Loucy (cell line): Measurements from ENCODE around the gene ZFPM1.

Experiments
- H2AFZ ChIP-seq: fragments of 200-600 bp; sonication (generic); 2 replicates; pipeline ENCODE4 v1.6.0; 2016; ENCODE audit warnings: antibody characterized with exemption, mild to moderate bottlenecking, low read length, moderate library complexity
- H3F3A ChIP-seq: fragments of 200-600 bp; 2 replicates; pipeline ENCODE4 v1.6.0; 2016; ENCODE audit warnings: antibody characterized with exemption, low read depth, mild to moderate bottlenecking
- H3K27me3 ChIP-seq: fragments of 200-600 bp; sonication (generic); 2 replicates; pipeline ENCODE4 v1.6.1; 2014; ENCODE audit warnings: low read length, mild to moderate bottlenecking; ENCODE audit not compliant: insufficient read depth, poor library complexity, severe bottlenecking
- H3K36me3 ChIP-seq: fragments of 200-600 bp; sonication (generic); 2 replicates; pipeline ENCODE4 v1.6.1; 2016; ENCODE audit warnings: low read length; ENCODE audit not compliant: insufficient read depth
- H3K4me1 ChIP-seq: fragments of 200-600 bp; sonication (generic); 2 replicates; pipeline ENCODE4 v1.5.1; 2014; ENCODE audit warnings: low read length, mild to moderate bottlenecking; ENCODE audit not compliant: insufficient read depth, poor library complexity, severe bottlenecking
- H3K4me2 ChIP-seq: fragments of 200-600 bp; sonication (generic); 2 replicates; pipeline ENCODE4 v1.6.0; 2014; ENCODE audit warnings: antibody characterized with exemption, low read length, low read depth, mild to moderate bottlenecking; ENCODE audit not compliant: poor library complexity, severe bottlenecking
- H3K4me3 ChIP-seq: fragments of 200-600 bp; sonication (generic); 2 replicates; pipeline ENCODE4 v1.5.1; 2014; ENCODE audit warnings: low read length, mild to moderate bottlenecking, mixed read lengths; ENCODE audit not compliant: poor library complexity, severe bottlenecking
- H3K79me2 ChIP-seq: fragments of 200-600 bp; sonication (generic); 2 replicates; pipeline ENCODE4 v1.6.1; 2014; ENCODE audit warnings: low read length; ENCODE audit not compliant: insufficient read depth
- H3K9ac ChIP-seq: fragments of 200-600 bp; sonication (generic); 2 replicates; pipeline ENCODE4 v1.6.0; 2014; ENCODE audit warnings: mild to moderate bottlenecking, low read depth, low read length, moderate library complexity; ENCODE audit not compliant: poor library complexity, severe bottlenecking
- H3K9me2 ChIP-seq: fragments of 200-600 bp; sonication (generic); replicated peaks from 2 replicates; pipeline ENCODE4 v1.6.1; 2016; ENCODE audit warnings: low read depth, low read length, mixed read lengths
- H3K9me3 ChIP-seq: fragments of 200-600 bp; sonication (generic); 2 replicates; pipeline ENCODE4 v1.6.1; 2014; ENCODE audit warnings: mild to moderate bottlenecking, antibody characterized with exemption, low read length, low read depth; ENCODE audit not compliant: insufficient read depth
- H4K20me1 ChIP-seq: fragments of 200-600 bp; sonication (generic); 2 replicates; pipeline ENCODE4 v1.6.0; 2014; ENCODE audit warnings: antibody characterized with exemption, low read length, mild to moderate bottlenecking; ENCODE audit not compliant: insufficient read depth, poor library complexity, severe bottlenecking
- EZH2phosphoT487 ChIP-seq: fragments of 200-600 bp; IDR thresholded peaks from 2 replicates; pipeline ENCODE4 v1.6.1; 2018; ENCODE audit warnings: antibody characterized with exemption, mild to moderate bottlenecking, moderate library complexity, borderline replicate concordance
- TF ChIP-seq, protein P1 (sequence below): fragments of 200-600 bp; sonication (generic); conservative IDR thresholded peaks from 2 replicates; pipeline ENCODE4 v1.5.1; 2014; ENCODE audit warnings: mild to moderate bottlenecking, antibody characterized with exemption, low read length

Gene ZFPM1

DNA sequence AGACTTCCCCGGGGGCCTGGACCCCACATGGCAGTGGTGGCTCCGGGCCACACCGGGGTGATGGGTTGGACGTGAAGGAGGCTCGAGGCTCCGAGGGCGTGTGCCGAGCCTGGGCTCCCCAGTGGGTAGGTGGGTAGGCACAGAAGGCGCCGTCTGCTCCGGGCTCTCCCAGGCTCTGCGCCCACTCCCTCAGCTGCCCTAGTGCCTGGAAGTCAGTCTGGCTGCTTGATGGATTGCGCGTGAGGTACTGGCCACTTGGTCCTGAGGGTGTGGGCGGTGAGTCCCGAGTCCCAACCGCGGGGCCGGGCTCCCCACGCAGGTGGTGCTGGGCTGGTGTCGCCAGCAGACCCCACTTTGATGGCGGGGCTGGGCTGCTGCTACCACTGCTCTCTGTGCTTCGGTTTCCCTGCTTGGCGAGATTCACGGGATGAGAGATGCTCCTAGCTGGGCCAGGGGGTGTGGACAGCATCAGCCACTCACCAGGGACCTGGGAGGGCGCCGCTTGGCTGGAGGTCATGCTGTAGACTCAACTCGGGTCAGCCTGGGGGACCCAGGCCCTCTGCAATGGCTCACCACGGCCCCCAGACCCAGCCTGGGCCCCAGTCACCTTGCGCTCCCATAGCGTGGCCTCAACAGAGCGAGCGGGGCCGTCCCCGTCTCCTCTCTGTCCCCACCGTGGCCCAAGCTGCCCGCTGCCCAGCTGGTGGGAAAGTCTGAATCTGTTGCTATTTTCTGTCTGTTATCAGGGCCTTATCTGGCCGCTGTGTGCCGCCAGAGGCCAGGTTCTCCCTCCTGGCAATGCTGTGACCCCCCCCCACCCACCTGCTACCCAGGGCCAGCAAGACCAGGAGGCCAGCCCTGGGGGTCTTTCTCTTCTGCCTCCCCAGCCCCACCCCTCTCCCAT lies 26.1 kb downstream of the ZFPM1 start:
- H3K4me3 ChIP-seq: no peak overlapping the region
- no peaks in the 10 kb centered on the region for H3K9me3 ChIP-seq
- H3K4me2 ChIP-seq: no peak overlapping the region
- no peak overlapping the region for H2AFZ ChIP-seq
- TF ChIP-seq, protein P1, sequence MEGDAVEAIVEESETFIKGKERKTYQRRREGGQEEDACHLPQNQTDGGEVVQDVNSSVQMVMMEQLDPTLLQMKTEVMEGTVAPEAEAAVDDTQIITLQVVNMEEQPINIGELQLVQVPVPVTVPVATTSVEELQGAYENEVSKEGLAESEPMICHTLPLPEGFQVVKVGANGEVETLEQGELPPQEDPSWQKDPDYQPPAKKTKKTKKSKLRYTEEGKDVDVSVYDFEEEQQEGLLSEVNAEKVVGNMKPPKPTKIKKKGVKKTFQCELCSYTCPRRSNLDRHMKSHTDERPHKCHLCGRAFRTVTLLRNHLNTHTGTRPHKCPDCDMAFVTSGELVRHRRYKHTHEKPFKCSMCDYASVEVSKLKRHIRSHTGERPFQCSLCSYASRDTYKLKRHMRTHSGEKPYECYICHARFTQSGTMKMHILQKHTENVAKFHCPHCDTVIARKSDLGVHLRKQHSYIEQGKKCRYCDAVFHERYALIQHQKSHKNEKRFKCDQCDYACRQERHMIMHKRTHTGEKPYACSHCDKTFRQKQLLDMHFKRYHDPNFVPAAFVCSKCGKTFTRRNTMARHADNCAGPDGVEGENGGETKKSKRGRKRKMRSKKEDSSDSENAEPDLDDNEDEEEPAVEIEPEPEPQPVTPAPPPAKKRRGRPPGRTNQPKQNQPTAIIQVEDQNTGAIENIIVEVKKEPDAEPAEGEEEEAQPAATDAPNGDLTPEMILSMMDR: no peak
- no peak for TF ChIP-seq EZH2phosphoT487
- no peaks in the 10 kb centered on the region for H3K4me1 ChIP-seq
- H3K27me3 ChIP-seq: no peaks in the 10 kb centered on the region
- no peaks in the 10 kb centered on the region for H3K36me3 ChIP-seq
- no peak overlapping the region for H3K9ac ChIP-seq
- no peaks in the 10 kb centered on the region for H3K9me2 ChIP-seq
- H4K20me1 ChIP-seq: peaks cover 17% of the 10 kb centered on the region
- H3F3A ChIP-seq: no peaks in the 10 kb centered on the region
- H3K79me2 ChIP-seq: peaks cover 90% of the 10 kb centered on the region

DNA sequence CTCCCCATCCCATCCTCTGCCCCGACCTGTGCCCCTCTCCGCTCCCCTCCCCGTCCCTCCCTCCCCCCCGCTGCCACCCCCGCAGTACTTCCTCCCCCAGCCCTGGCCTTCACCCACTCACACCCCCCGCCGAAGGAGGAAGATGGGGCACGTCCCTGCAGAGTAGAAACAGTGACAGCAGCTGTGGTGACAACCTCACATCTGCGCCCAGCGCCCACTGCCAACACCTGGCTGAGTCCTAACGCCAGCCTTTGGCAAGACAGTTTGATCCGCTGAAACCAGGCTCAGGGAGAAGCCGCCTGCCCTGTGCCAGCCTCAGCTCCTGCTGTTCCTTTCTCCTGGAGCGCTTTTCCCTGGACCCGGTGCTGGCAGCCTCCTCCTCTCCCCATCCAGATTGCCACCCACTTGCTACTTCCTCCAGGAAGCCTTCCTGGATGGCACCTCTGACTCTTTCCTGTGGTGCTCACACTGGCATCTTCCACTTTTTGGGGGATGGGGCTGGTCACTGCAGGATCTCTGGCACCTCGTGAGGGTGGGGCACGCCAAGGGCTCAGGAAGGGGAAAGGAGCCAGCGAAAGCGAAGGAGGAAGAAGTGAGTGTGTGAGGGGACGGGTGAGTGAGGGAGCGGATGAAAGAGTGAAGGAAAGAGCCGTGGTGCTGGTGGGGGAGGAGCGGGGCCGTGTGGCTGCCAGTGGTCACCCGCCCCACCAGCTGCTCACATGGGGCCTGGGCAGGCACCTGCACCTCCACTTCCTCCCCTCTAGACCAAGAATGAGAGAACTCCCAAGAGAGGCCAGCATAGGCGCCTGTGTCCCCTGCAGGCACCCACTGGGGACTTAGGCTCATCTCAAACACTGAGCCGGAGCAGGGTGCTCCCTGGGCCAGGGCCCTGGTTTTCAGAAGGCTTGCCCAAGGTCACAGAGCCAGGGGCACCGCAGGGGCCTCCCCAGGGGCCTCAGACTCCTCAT lies 27.0 kb downstream of the ZFPM1 start:
- no peaks in the 10 kb centered on the region for H3F3A ChIP-seq
- H3K9me3 ChIP-seq: no peaks in the 10 kb centered on the region
- no peaks in the 10 kb centered on the region for H3K4me1 ChIP-seq
- no peaks in the 10 kb centered on the region for H3K9me2 ChIP-seq
- TF ChIP-seq, protein P1: no peak
- TF ChIP-seq EZH2phosphoT487: no peak
- no peak overlapping the region for H3K4me2 ChIP-seq
- H3K27me3 ChIP-seq: no peaks in the 10 kb centered on the region
- H4K20me1 ChIP-seq: peaks cover 15% of the 10 kb centered on the region
- no peaks in the 10 kb centered on the region for H3K36me3 ChIP-seq
- no peak overlapping the region for H3K4me3 ChIP-seq
- H3K9ac ChIP-seq: no peak overlapping the region
- H2AFZ ChIP-seq: no peak overlapping the region
- H3K79me2 ChIP-seq: peaks cover 90% of the 10 kb centered on the region

DNA sequence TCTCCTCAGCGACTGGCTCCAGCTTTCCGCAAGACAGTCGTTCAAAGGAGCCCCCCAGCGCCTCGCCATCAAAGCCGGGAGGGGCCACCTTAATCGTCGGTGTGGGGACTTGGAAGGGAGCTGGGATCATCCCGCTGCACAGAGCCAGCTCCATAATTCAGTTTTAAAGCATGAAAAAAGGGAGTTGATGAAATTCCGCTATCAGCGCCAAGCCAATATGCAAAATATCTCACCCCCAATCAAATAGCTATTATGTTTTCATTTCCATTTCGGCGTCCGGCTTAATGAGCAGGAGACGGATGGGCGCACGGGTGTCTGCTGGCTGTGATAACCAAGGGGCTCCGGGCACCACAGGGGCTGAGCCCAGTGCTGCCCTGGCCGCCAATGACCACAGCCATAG lies 27.7 kb downstream of the ZFPM1 start:
- Histone ChIP-seq H3K36me3 (peaks cover 3% of the 10 kb centered on the region; the same call in 1 of the 2 replicates), H3F3A (no peaks in the 10 kb centered on the region), H4K20me1 (peaks cover 10% of the 10 kb centered on the region), H3K4me2 (no peak overlapping the region), H2AFZ (no peak overlapping the region), H3K4me3 (no peak overlapping the region), H3K9me2 (no peaks in the 10 kb centered on the region), H3K4me1 (no peaks in the 10 kb centered on the region), H3K9ac (no peak overlapping the region), H3K27me3 (no peaks in the 10 kb centered on the region), H3K9me3 (no peaks in the 10 kb centered on the region), H3K79me2 (peaks cover 84% of the 10 kb centered on the region)
- TF ChIP-seq, protein P1: no peak
- TF ChIP-seq EZH2phosphoT487: no peak
